Prostate gland (tissue), 2 donors: ENCODE results near the gene TBX15. TPM values are rescaled to one million over a fixed set of nuclear protein-coding genes. Genes with fewer than 3 reads are reported as not detected.

Source experiments
- DNase-seq: peaks from one replicate; pipeline ENCODE4 v3.0.0-alpha.2; 2019; ENCODE audit warnings: low spot score
- H3K27ac ChIP-seq, 2 donors: fragments of 200-600 bp; sonication (generic); 2 replicates each; pipeline ENCODE4 v1.5.1; 2017 to 2019
- H3K27me3 ChIP-seq: fragments of 200-600 bp; sonication (generic); replicated peaks from 2 replicates; pipeline ENCODE4 v1.5.1; 2019; ENCODE audit not compliant: insufficient read depth
- H3K36me3 ChIP-seq, 2 donors: fragments of 200-600 bp; sonication (generic); 1 replicate in 1 of 2; 2 replicates in 1 of 2; pipeline versions ENCODE4 v1.5.1 to v1.8.1; 2017 to 2019
- H3K4me1 ChIP-seq: fragments of 200-600 bp; sonication (generic); replicated peaks from 2 replicates; pipeline ENCODE4 v1.5.1; 2019
- H3K4me3 ChIP-seq, 2 donors: fragments of 200-600 bp; sonication (generic); 2 replicates each; pipeline ENCODE4 v1.5.1; 2017 to 2019
- H3K9me3 ChIP-seq: fragments of 200-600 bp; sonication (generic); 2 replicates; pipeline ENCODE4 v1.5.1; 2017
- CTCF ChIP-seq, 4 experiments: fragments of 200-600 bp in 2 of 4; fragments of 450-650 bp in 2 of 4; sonication (generic) in 2 of 4; IDR thresholded peaks; 1 replicate in 3 of 4; 2 replicates in 1 of 4; pipeline ENCODE4 v1.5.1; 2016 to 2019; ENCODE audit warnings: antibody characterized with exemption in 4 of 4, mild to moderate bottlenecking in 2 of 4, moderate library complexity in 2 of 4
- POLR2A ChIP-seq: fragments of 450-650 bp; IDR thresholded peaks from one replicate; pipeline ENCODE4 v1.6.1; 2016; ENCODE audit warnings: antibody characterized with exemption, mild to moderate bottlenecking
- POLR2AphosphoS5 ChIP-seq: sonication (generic); formaldehyde crosslinking; IDR thresholded peaks from one replicate; pipeline ENCODE4 v1.6.1; 2017; ENCODE audit warnings: antibody characterized with exemption
- WGBS: methylation state at CpG from one replicate; pipeline ENCODE4 v1.1.5; 2018; 5-methylcytosine and 5-hydroxymethylcytosine counted together
- intact Hi-C: fragments of 100-400 bp; cut with DNase I; formaldehyde crosslinking; loops from one replicate; pipeline ENCODE4 v1.14.2; 2022
- small RNA-seq, 2 donors: library from RNA; depleted of rRNA; stranded (forward); fragments of <200 nt; gene quantifications; one replicate each; pipeline ENCODE3, GENCODE V24; 2016
- total RNA-seq, 2 donors: library from RNA; depleted of rRNA; stranded (reverse); fragments of >200 nt; gene quantifications; one replicate each; pipeline ENCODE4 v1.1.0, GENCODE V29; 2016

The TBX15 gene
- total RNA-seq, 2 donors from 2014 or later = 0.40 to 0.87 TPM

- no peaks in the 10 kb centered on the region for H3K4me1 ChIP-seq
- no peaks in the 10 kb centered on the region for H3K9me3 ChIP-seq
- H3K36me3 ChIP-seq = no peaks in the 10 kb centered on the region
- no peaks in the 10 kb centered on the region for H3K27me3 ChIP-seq
- no peak overlapping the region for H3K4me3 ChIP-seq
- no peak for TF ChIP-seq POLR2A
- no peak for TF ChIP-seq POLR2AphosphoS5
- TF ChIP-seq CTCF (IDR thresholded peaks at IDR 0.05) = no peak
- intact Hi-C loops = no loop called here
- 25% methylated on average over 3 of the region's 3 CpGs for WGBS
- no peak for DNase-seq
- no peak overlapping the region for H3K27ac ChIP-seq
Observed at GRCh38 chr1:118859999-118860398, 128.1 kb downstream of the TBX15 start.

GRCh38 chr1:118846443-118846842 lies 141.7 kb downstream of the TBX15 start:
- 34% methylated on average over 2 of the region's 2 CpGs for WGBS
- H3K9me3 ChIP-seq = no peaks in the 10 kb centered on the region

GRCh38 chr1:118842452-118843201 lies 145.5 kb downstream of the TBX15 start:
- WGBS = 17% methylated on average over 14 of the region's 14 CpGs
- Histone ChIP-seq H3K27me3 (no peaks in the 10 kb centered on the region), H3K27ac (no peak overlapping the region), H3K4me1 (no peaks in the 10 kb centered on the region), H3K36me3 (no peaks in the 10 kb centered on the region), H3K9me3 (no peaks in the 10 kb centered on the region), H3K4me3 (no peak overlapping the region)
- no peak for TF ChIP-seq CTCF (IDR thresholded peaks at IDR 0.05)
- TF ChIP-seq POLR2A = no peak
- TF ChIP-seq POLR2AphosphoS5 = no peak
- intact Hi-C loops = no loop called here
- no peak for DNase-seq

More at GRCh38 chr1:118846443-118846842, 141.7 kb downstream of the TBX15 start:
- TF ChIP-seq POLR2AphosphoS5 (no peak), CTCF (IDR thresholded peaks at IDR 0.05) (no peak), POLR2A (no peak)
- H3K27me3 ChIP-seq = no peaks in the 10 kb centered on the region
- no peak overlapping the region for H3K27ac ChIP-seq
- no peak for DNase-seq
- intact Hi-C loops = no loop called here
- no peaks in the 10 kb centered on the region for H3K36me3 ChIP-seq
- H3K4me1 ChIP-seq = no peaks in the 10 kb centered on the region
- no peak overlapping the region for H3K4me3 ChIP-seq

GRCh38 chr1:118841521-118841920 lies 146.6 kb downstream of the TBX15 start:
- intact Hi-C loops = no loop called here
- no peaks in the 10 kb centered on the region for H3K36me3 ChIP-seq
- H3K4me3 ChIP-seq = no peak overlapping the region
- H3K4me1 ChIP-seq = no peaks in the 10 kb centered on the region
- no peaks in the 10 kb centered on the region for H3K27me3 ChIP-seq
- DNase-seq = no peak
- no peak overlapping the region for H3K27ac ChIP-seq
- no peaks in the 10 kb centered on the region for H3K9me3 ChIP-seq
- no peak for TF ChIP-seq CTCF (IDR thresholded peaks at IDR 0.05)
- no peak for TF ChIP-seq POLR2AphosphoS5

Small RNA genes within 50 kb of the gene (small RNA-seq; reads per million reads assigned to genes)
- 0 reads per million in 2 donors for gene AL139420.2

Other genes with a start within 250 kb of the TBX15 start
- 10 to 100 TPM; 15.6 to 22.0 TPM for gene WARS2, start 152.3 kb upstream of the TBX15 start, total RNA-seq